Neural cell (in vitro differentiated cells): ENCODE results near the gene CYB561.

ENCODE experiments used
- CTCF ChIP-seq: fragments of 450-650 bp; IDR thresholded peaks from 2 replicates; pipeline ENCODE4 v1.5.1; 2014; ENCODE audit warnings: antibody characterized with exemption, mild to moderate bottlenecking, moderate library complexity; ENCODE audit not compliant: poor library complexity, severe bottlenecking
- EP300 ChIP-seq: fragments of 450-650 bp; conservative IDR thresholded peaks from 2 replicates; pipeline ENCODE4 v1.6.1; 2014; ENCODE audit warnings: antibody characterized with exemption, mild to moderate bottlenecking, moderate library complexity; ENCODE audit not compliant: poor library complexity, severe bottlenecking
- EZH2 ChIP-seq: fragments of 200-600, 300-800 bp; shearing (Covaris generic), sonication (generic); IDR thresholded peaks from 2 replicates; pipeline ENCODE4 v1.6.1; 2014; ENCODE audit warnings: antibody characterized with exemption, low read length, borderline replicate concordance, mild to moderate bottlenecking; ENCODE audit not compliant: insufficient read depth, poor library complexity, severe bottlenecking
- MXI1 ChIP-seq: fragments of 450-650 bp; conservative IDR thresholded peaks from 2 replicates; pipeline ENCODE4 v1.6.1; 2014; ENCODE audit warnings: antibody characterized with exemption, mild to moderate bottlenecking; ENCODE audit not compliant: poor library complexity, severe bottlenecking
- POLR2AphosphoS5 ChIP-seq: IDR thresholded peaks from 2 replicates; pipeline ENCODE4 v1.6.1; 2012
- RAD21 ChIP-seq: fragments of 450-650 bp; conservative IDR thresholded peaks from 2 replicates; pipeline ENCODE4 v1.6.1; 2014; ENCODE audit warnings: antibody characterized with exemption, mild to moderate bottlenecking, moderate library complexity
- SMC3 ChIP-seq: fragments of 450-650 bp; conservative IDR thresholded peaks from 2 replicates; pipeline ENCODE4 v1.6.1; 2014; ENCODE audit warnings: antibody characterized with exemption, mild to moderate bottlenecking, moderate library complexity; ENCODE audit not compliant: poor library complexity
- TAF1 ChIP-seq: IDR thresholded peaks from 2 replicates; pipeline ENCODE4 v1.6.1; 2012; ENCODE audit warnings: low read depth

DNA sequence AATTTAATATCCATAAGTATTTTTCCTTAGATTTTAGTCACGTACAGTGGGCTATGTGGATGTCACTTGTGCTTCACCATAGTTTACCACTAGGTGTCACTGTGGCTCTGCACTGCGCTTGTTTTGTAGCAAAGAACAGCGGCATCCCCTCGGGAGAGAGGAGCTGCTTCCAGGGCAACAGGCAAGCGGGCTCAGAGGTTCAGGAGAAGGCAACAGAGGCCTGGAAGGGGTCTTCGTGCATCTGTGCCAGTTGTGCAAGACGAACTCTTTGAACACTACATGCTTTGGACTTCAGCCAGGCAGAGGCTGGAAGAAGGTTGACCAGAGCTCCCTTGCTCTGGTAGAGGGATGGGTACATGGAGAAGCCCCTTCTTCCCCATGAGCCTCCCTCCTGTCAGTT, 20.6 kb downstream of the CYB561 start:
- TF ChIP-seq MXI1 (no peak), CTCF (peak; percentile 96), EZH2 (no peak), TAF1 (no peak), POLR2AphosphoS5 (peak; percentile 34), EP300 (no peak), RAD21 (peak; percentile 97), SMC3 (peak; percentile 93)
